Neutrophil (primary cell): ENCODE results near the gene RPS6KA2.

ENCODE experiments used
- H3K27ac ChIP-seq: fragments of 200-600 bp; sonication (generic); 2 replicates; pipeline ENCODE4 v1.5.1; 2016; ENCODE audit warnings: mild to moderate bottlenecking, moderate library complexity
- H3K27me3 ChIP-seq: fragments of 200-600 bp; sonication (generic); 2 replicates; pipeline ENCODE4 v1.6.0; 2016; ENCODE audit warnings: mild to moderate bottlenecking
- H3K36me3 ChIP-seq: fragments of 200-600 bp; sonication (generic); 2 replicates; pipeline ENCODE4 v1.5.1; 2017
- H3K4me1 ChIP-seq, 2 experiments: fragments of 200-600 bp in 1 of 2; sonication (generic) in 1 of 2; 1 replicate in 1 of 2; 2 replicates in 1 of 2; pipeline versions ENCODE4 v1.5.1 to v1.6.1; 2013 to 2016; ENCODE audit warnings: low read depth in 1 of 2, low read length in 1 of 2, mild to moderate bottlenecking in 1 of 2, moderate library complexity in 1 of 2; ENCODE audit not compliant: control insufficient read depth in 1 of 2, insufficient read depth in 1 of 2
- H3K4me3 ChIP-seq, 2 experiments: fragments of 200-600 bp in 1 of 2; sonication (generic) in 1 of 2; 1 replicate in 1 of 2; 2 replicates in 1 of 2; pipeline ENCODE4 v1.5.1; 2013 to 2016; ENCODE audit warnings: low read depth in 1 of 2, low read length in 1 of 2, mild to moderate bottlenecking in 1 of 2, moderate library complexity in 1 of 2
- H3K9me3 ChIP-seq: fragments of 200-600 bp; sonication (generic); 2 replicates; pipeline ENCODE4 v1.5.1; 2016
- TF ChIP-seq, protein P1 (sequence below): fragments of 200-600 bp; sonication (generic); IDR thresholded peaks from 2 replicates; pipeline ENCODE4 v1.5.1; 2016; ENCODE audit warnings: antibody characterized with exemption

Gene RPS6KA2

DNA sequence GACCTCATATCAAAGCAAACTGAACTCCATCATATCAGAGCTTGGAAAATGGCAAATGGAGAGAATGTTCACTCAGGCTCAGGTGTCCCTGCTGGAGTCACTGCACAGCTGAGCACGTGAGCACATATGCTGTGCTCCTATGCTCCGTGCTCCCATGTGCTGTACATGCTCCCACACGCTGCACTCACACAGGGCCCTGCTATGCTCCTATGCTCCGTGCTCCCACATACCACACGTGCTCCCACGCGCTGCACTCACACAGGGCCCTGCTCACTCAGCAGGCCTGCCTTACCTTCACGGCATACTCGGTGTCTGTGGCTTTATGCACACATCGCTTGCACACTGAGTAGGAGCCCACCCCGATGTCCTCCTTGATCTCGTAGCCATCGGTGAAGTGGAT, 178.6 kb downstream of the RPS6KA2 start:
- H3K36me3 ChIP-seq, result peaks cover 65% of the 10 kb centered on the region
- H3K4me1 ChIP-seq, result no peaks in the 10 kb centered on the region
- TF ChIP-seq, protein P1, sequence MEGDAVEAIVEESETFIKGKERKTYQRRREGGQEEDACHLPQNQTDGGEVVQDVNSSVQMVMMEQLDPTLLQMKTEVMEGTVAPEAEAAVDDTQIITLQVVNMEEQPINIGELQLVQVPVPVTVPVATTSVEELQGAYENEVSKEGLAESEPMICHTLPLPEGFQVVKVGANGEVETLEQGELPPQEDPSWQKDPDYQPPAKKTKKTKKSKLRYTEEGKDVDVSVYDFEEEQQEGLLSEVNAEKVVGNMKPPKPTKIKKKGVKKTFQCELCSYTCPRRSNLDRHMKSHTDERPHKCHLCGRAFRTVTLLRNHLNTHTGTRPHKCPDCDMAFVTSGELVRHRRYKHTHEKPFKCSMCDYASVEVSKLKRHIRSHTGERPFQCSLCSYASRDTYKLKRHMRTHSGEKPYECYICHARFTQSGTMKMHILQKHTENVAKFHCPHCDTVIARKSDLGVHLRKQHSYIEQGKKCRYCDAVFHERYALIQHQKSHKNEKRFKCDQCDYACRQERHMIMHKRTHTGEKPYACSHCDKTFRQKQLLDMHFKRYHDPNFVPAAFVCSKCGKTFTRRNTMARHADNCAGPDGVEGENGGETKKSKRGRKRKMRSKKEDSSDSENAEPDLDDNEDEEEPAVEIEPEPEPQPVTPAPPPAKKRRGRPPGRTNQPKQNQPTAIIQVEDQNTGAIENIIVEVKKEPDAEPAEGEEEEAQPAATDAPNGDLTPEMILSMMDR, result no peak
- no peak overlapping the region for H3K4me3 ChIP-seq
- no peak overlapping the region for H3K27ac ChIP-seq
- no peaks in the 10 kb centered on the region for H3K27me3 ChIP-seq
- H3K9me3 ChIP-seq, result no peaks in the 10 kb centered on the region

DNA sequence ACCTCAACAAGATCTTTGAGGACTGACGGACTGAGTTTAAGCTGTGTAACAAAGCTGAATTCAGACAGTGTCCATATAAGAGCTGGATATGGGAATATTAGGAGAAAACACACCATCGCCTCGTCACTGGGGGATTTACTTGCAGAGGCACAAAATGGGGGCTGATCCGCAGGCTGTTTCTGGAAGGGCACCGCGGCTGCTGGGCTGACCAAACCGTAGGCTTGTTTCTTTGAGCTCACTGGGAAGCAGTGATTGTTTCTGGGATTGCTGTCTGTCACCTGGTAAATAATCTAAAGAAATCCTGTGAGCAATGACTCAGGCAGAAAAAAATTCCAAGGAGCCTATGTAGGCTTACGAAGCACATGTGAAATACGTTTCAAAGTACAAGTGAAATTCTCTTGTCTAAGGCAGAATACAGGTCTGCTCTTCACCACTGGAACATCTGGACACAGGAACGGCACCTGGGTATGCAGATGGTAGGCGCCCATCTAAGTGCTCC, 180.4 kb downstream of the RPS6KA2 start:
- H3K36me3 ChIP-seq, result peaks cover 76% of the 10 kb centered on the region
- no peaks in the 10 kb centered on the region for H3K9me3 ChIP-seq
- TF ChIP-seq, protein P1, result no peak
- no peaks in the 10 kb centered on the region for H3K27me3 ChIP-seq
- H3K27ac ChIP-seq, result no peak overlapping the region
- H3K4me3 ChIP-seq, result no peak overlapping the region
- peaks cover 9 to 11% of the 10 kb centered on the region in 2 experiments for H3K4me1 ChIP-seq

DNA sequence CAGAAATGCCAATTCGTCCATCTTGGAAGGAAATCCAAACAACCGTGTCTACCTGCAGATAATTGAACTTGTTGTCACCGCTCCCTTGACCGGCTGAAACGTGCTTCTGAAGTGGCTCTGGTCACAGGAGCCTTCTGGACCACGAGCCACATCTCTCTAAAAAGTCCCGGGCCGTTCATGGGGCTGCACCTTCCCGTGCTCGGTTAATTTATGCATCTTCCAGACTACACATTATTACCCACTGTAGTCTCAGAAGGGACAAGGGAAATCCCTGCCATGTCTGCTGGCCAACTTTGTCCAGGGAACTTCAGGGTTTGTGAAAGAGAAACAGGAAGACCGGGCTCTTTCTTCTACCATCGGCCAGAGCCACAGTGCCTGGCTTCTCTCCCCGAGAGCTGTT, 180.9 kb downstream of the RPS6KA2 start:
- TF ChIP-seq, protein P1, result no peak
- Histone ChIP-seq H3K27ac (no peak overlapping the region), H3K9me3 (no peaks in the 10 kb centered on the region), H3K36me3 (peaks cover 76% of the 10 kb centered on the region), H3K4me1 (peaks cover 14 to 16% of the 10 kb centered on the region in 2 experiments), H3K27me3 (no peaks in the 10 kb centered on the region), H3K4me3 (no peak overlapping the region)

DNA sequence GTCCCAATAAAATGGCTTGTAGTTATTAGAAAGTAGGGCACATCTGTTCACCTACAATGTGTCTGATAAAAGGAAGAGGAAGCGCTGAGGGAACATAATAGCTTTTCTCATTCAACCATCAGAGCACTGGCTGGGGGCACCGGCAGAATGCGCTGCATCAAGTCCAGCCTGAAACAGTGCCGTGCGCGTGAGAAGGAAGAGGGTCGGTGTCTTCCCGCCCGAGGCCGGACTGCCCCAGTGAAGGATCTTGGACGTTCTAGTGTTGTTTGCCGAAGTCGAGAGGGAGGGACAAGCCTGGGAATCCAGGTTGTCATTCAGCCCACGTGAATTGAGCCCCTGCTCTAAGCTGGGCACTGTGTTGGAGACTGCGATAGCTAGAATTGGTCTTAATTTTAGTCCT, 182.6 kb downstream of the RPS6KA2 start:
- H3K4me1 ChIP-seq, result peaks cover 24 to 25% of the 10 kb centered on the region in 2 experiments
- no peaks in the 10 kb centered on the region for H3K27me3 ChIP-seq
- TF ChIP-seq, protein P1, result no peak
- peaks cover 83% of the 10 kb centered on the region for H3K36me3 ChIP-seq
- H3K27ac ChIP-seq, result no peak overlapping the region
- H3K9me3 ChIP-seq, result no peaks in the 10 kb centered on the region
- no peak overlapping the region for H3K4me3 ChIP-seq

DNA sequence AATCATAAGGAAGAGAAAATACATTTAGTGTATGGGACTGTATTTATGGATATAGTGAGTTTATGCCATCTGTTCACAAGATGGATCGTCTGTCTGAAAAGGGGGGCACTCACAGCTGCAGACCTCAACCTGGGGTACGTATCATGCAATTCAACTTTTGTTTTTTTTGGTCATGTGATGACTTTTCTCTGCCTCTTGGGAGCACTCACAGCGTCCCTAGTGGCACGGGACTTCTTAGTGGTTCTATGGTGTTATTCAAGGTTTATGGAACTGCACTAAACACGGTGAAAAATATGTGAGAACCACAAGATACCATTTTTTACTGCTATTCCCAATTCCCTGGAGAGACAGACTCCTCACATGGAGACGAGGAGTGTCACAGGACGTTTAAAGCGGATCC, 183.9 kb downstream of the RPS6KA2 start:
- H3K4me3 ChIP-seq, result no peak overlapping the region
- H3K27ac ChIP-seq, result no peak overlapping the region
- peaks cover 78% of the 10 kb centered on the region for H3K36me3 ChIP-seq
- no peaks in the 10 kb centered on the region for H3K27me3 ChIP-seq
- TF ChIP-seq, protein P1, result no peak
- peaks cover 25 to 26% of the 10 kb centered on the region in 2 experiments for H3K4me1 ChIP-seq
- H3K9me3 ChIP-seq, result no peaks in the 10 kb centered on the region
